DOHH2 (cell line): ENCODE results near the gene GAPDHS.

Source experiments
- EZH2phosphoT487 ChIP-seq: fragments of 200-600 bp; sonication (generic); IDR thresholded peaks from 2 replicates; pipeline ENCODE4 v1.6.1; 2017; ENCODE audit warnings: borderline replicate concordance, mild to moderate bottlenecking, antibody characterized with exemption, low read length, moderate library complexity, mixed read lengths
- TF ChIP-seq, protein P1 (sequence below): fragments of 200-600 bp; sonication (generic); IDR thresholded peaks from one replicate; pipeline ENCODE4 v1.5.1; 2014; ENCODE audit warnings: antibody characterized with exemption, mild to moderate bottlenecking, low read depth, low read length; ENCODE audit not compliant: poor library complexity, severe bottlenecking

GRCh38 chr19:35484252-35485036, 48.8 kb upstream of the GAPDHS start:
- no peak for TF ChIP-seq EZH2phosphoT487
- TF ChIP-seq, protein P1, sequence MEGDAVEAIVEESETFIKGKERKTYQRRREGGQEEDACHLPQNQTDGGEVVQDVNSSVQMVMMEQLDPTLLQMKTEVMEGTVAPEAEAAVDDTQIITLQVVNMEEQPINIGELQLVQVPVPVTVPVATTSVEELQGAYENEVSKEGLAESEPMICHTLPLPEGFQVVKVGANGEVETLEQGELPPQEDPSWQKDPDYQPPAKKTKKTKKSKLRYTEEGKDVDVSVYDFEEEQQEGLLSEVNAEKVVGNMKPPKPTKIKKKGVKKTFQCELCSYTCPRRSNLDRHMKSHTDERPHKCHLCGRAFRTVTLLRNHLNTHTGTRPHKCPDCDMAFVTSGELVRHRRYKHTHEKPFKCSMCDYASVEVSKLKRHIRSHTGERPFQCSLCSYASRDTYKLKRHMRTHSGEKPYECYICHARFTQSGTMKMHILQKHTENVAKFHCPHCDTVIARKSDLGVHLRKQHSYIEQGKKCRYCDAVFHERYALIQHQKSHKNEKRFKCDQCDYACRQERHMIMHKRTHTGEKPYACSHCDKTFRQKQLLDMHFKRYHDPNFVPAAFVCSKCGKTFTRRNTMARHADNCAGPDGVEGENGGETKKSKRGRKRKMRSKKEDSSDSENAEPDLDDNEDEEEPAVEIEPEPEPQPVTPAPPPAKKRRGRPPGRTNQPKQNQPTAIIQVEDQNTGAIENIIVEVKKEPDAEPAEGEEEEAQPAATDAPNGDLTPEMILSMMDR: no peak
